ENCODE results near the gene DGKZ.
"Not testable (repeated sequence)": the region's sequence is repeated elsewhere in the genome, so short reads cannot be mapped to it uniquely, and the experiment has no call there.

The DGKZ gene, protein sequence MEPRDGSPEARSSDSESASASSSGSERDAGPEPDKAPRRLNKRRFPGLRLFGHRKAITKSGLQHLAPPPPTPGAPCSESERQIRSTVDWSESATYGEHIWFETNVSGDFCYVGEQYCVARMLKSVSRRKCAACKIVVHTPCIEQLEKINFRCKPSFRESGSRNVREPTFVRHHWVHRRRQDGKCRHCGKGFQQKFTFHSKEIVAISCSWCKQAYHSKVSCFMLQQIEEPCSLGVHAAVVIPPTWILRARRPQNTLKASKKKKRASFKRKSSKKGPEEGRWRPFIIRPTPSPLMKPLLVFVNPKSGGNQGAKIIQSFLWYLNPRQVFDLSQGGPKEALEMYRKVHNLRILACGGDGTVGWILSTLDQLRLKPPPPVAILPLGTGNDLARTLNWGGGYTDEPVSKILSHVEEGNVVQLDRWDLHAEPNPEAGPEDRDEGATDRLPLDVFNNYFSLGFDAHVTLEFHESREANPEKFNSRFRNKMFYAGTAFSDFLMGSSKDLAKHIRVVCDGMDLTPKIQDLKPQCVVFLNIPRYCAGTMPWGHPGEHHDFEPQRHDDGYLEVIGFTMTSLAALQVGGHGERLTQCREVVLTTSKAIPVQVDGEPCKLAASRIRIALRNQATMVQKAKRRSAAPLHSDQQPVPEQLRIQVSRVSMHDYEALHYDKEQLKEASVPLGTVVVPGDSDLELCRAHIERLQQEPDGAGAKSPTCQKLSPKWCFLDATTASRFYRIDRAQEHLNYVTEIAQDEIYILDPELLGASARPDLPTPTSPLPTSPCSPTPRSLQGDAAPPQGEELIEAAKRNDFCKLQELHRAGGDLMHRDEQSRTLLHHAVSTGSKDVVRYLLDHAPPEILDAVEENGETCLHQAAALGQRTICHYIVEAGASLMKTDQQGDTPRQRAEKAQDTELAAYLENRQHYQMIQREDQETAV

DNA sequence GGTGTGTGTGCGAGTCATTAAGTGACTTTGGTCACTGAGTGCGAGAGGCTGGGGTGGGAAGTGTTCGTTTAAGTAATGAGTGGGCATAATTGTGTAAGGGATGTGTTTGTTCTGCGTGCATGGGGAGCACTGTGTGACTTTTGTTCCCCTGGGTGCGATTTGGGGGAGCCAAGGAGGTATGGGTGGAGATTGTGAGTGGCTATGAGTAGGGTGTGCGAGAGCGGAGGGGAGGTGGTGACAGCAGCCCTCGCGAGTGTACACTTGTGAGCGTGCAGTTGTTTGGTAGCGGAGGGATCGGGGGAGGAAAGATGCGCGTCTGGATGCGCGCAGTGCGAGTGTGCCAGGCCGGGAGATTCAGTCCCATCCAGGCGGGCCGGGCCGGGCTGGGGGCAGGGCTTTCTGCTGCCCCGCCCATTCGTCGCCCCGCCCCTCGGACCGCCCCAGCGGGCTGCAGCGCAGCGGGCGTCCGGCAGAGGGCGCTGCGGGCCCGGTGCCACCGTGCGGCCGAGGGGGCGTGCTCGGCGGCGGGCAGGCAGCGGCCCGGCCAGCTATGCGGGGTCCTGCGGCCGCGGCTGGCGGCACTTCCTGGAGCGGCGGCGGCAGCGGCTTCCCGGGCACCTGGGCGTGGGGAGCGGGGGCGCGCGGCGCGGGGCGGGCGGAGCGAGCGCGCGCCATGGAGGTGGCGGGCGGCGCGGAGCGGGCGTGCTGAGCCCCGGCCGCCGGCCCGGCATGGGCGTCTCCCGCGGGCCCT lies at the start of gene DGKZ:
DGKZ (plus strand) TSS at position 578 of the 751 bp plus-strand sequence. CDS start 197 bp downstream, outside the sequence.
- in situ Hi-C loops (cut with MboI; ENCODE audit: low sequenced_read_pairs): no loop called here

DNA sequence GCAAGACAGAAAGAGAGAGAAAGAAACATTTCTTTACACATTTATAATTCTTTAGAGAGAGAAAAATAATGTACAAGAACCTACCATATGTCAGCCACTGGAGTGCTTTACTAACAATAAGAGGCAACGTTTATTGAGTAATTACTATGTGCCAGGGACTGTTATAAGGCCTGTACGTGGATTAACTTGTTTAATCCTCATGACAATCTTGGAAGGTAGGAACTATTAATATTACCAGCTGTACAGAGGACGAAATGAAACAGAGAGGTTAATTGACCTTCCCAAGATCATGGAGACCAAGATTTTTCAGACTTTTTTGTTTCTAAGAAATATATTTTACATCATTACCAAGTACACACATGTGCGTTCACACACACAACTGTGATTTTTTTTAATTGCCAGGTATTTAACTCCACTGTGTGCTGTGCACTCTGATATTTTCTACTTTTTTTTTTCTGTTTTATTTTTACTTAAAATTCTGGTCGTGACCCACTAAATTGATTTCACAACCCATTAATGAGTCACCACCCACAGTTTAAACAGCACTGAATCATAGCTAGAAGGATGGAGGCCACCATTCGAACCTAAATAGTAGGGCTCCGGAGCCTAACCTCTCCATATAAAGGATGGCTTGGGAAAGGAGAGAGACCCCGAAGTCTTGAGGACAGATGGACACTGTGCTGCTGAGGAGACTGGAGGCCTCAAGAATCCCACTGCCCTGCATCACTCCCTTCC lies 48.4 kb upstream of the DGKZ start:
- in situ Hi-C loops (cut with MboI; ENCODE audit: low sequenced_read_pairs): no loop called here

DNA sequence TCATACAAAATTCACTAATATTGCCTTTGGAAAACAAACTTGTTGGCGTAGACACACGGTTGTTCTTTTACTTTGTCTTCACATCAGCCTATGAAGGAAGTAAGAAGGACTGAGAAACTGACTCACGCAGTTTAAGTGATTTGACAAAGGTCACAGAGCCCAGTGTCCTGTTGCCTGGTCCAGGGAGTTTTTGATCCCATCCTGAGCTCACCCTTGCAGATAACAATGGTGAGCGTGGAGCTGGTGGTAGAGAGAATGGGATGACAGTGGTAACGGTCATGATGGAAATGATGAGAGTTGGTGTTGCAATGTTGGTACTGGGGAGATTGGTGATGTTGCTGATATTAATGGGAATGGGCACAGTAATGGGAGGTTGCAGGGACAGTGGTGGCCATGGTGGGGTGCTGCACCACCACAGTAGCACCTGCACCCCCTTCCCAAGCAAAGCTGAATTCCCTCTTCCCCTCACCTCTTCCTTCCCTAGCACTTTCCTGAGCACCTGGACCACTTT lies 47.8 kb upstream of the DGKZ start:
- in situ Hi-C loops (cut with MboI; ENCODE audit: low sequenced_read_pairs): no loop called here

DNA sequence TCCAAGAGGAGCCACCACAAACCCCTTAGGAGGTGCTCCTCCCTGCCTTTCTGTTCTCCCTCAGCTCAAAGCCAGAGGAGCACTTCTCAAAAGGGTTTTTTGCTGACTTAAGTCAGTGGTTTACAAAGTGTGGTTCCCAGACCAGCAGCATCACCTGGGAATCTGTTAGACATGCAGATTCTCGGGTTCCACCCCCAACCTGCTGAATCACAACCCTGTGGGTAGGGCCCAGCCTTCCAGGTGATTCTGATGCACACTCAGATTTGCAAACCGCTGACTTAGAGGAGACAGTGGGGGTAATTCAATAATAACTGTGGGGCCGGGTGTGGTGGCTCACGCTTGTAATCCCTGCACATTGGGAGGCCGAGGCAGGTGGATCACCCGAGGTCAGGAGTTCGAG lies 47.0 kb upstream of the DGKZ start:
- in situ Hi-C loops (cut with MboI; ENCODE audit: low sequenced_read_pairs): no loop called here

DNA sequence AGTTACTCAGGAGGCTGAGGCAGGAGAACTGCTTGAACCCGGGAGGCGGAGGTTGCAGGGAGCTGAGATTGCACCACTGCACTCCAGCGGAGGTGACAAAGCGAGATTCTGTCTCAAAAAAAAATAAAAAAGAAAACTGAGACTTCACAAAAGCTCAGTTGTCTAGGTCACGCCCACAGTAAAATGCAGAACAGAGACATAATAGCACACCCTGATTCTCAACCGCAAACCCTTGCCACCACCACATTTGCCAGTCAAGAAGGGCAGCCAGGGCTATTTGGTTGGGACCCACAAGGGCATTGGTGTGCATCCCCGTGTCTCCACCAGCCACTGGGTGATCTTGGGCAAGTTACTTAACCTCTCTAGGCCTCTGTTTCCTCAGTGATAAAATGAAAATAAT lies 44.4 kb upstream of the DGKZ start:
- in situ Hi-C loops (cut with MboI; ENCODE audit: low sequenced_read_pairs): no loop called here

DNA sequence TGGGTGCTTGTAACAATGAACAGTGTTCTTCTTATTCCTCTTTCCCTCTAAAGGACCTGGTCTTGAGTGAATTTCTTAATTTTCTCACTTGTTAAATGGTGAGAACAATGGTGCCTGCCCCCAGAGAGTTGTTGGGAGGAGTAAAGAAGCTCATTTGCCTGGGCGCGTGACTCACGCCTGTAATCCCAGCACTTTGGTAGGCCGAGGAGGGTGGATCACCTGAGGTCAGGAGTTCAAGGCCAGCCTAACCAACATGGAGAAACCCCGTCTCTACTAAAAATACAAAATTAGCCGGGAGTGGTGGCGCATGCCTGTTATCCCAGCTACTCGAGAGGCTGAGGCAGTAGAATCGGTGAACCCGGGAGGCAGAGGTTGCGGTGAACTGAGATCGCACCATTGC lies 43.2 kb upstream of the DGKZ start:
- in situ Hi-C loops (cut with MboI; ENCODE audit: low sequenced_read_pairs): not testable (repeated sequence)

DNA sequence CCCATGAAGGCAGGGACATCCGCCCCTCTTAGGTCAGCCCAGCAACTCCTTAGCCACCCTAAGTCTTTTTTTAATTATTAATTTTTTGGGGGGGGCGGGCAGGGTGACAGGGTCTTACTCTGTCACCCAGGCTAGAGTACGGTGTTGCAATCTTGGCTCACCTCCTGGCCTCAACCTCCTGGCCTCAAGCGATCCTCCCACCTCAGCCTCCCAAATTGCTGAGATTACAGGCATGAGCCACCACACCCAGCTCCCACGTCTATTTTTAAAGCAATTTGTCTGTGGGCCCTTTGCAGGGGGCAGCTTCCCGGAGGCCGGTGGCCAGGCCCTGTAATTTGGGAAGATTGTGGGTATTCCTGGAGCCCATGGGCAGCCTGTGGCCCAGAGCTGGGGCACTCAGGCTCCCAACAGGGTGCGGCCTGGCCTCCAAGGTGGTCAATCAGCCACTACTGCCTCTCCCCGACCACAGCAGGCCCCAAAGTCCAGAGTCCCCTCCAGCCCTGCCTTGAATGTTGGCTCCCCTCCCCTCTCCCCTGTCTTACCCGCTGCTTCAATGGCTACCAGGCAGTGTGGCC lies 42.6 kb upstream of the DGKZ start:
- in situ Hi-C loops (cut with MboI; ENCODE audit: low sequenced_read_pairs): no loop called here

DNA sequence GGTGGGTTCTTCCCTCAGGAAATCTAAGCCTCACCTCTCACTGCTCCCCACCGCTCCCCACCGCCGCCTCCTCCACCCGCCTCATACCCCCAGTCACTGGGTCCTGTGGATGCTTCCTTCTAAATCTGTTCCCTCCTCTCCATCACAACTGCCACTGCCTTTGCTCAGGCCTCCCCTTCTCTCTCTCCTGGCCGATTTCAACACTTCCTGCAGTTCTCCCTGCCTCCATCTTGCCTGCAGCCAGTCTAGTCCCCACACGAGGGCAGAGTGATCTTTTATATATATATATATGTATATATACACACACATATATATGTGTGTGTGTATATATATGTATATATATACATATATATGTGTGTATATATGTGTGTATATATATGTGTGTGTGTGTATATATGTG lies 42.0 kb upstream of the DGKZ start:
- in situ Hi-C loops (cut with MboI; ENCODE audit: low sequenced_read_pairs): no loop called here

DNA sequence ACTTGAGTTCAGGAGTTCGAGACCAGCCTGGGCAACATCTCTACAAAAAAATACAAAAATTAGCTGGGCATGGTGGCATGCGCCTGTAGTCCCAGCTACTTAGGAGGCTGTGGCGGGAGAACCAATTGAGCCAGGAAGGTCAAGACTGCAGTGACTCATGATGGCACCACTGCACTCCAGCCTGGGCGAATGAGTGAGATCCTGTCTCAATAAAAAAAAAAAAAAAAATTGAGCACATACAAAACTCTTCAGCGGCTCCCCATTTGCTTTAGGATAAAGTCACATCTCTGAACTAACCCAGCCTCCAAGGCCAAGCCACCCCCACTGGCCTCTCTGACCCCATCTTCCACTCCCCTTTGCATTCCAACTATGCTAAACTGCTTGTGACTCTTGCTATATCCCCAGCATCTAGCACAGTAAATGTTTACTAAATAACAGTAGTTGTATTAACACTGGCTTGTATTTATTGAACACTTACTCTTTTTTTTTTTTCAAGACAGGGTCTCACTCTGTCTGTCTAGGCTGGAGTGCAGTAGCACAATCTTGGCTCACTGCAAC lies 40.9 kb upstream of the DGKZ start:
- in situ Hi-C loops (cut with MboI; ENCODE audit: low sequenced_read_pairs): no loop called here

DNA sequence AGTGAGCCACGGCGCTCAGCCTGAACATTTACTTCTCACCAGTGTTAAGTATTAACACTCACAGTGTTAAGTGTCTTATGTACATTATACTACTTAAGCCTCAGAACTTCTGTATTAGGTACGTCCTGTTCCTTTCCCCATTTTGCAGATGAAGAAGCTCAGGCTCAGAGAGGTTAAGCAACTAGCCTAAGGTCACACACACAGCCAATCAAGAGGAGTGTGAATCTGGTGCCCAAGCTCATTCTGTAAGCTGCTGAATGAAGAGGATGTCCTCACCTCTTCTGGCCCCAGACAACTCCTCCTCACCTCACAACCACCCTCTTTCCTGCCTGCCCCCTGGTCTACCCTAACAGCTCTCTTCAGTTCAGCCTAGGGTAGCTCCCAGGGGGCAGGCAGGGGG lies 39.9 kb upstream of the DGKZ start:
- in situ Hi-C loops (cut with MboI; ENCODE audit: low sequenced_read_pairs): no loop called here

DNA sequence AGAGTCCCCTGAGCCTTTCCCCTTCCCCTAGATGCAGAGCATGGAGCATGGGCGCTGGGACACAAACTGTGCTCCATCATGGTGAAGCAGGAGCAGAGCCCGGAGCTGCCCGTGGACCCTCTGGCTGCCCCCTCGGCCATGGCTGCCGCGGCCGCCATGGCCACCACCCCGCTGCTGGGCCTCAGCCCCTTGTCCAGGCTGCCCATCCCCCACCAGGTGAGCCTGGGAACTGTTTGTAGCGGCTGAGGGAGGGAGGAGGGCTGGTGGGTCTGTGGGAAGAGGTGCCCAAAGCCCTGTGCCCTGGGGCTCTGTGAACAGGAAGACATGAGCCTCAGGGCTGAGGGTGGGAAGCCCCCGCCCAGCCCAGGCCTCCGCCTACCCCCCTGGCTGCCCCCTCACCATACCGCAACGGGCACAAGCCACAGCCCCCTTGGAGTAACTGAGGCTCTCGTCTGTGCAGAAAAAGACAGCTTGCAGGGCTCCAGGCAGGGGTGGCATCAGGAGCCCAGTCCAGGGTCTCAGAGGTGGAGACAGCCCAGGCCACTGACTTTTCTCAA lies 39.4 kb upstream of the DGKZ start:
- in situ Hi-C loops (cut with MboI; ENCODE audit: low sequenced_read_pairs): no loop called here

DNA sequence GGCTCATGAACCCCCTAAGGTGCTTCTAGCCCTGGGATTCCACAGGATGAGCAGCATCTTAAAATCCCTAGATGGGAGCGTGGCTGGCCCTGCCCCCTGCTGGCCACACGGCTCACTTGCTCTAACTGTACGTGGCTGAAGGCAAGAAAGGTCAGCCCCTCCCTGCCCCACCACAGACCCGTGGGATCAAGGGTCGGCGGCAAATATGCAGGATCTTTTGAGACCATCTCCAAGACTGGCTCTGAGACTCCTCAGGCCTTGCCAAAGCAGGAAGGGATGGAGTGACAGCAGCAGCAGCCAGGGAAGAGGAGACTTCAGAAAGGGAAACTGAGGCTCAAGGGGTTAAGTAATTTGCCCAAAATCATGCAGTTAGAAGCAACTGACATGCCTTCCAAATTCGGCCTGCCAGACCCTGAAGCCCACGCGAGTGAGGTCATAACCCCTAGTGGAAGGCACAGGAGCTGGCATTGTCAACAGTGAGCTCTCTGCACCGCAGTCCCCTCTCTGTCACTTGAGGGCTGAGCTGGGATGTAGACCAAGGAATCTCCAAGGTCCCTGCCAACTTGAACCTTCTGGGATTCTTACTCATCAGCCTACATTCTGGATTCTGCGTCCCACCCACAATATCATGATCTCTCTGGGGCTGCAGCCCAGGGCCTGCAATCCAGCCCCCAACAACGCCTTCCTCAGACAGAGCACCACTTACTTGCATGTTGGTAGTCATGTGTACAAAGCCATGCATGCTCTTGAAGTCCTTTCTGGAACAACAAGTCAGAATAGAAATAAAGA lies 38.4 kb upstream of the DGKZ start:
- in situ Hi-C loops (cut with MboI; ENCODE audit: low sequenced_read_pairs): no loop called here

DNA sequence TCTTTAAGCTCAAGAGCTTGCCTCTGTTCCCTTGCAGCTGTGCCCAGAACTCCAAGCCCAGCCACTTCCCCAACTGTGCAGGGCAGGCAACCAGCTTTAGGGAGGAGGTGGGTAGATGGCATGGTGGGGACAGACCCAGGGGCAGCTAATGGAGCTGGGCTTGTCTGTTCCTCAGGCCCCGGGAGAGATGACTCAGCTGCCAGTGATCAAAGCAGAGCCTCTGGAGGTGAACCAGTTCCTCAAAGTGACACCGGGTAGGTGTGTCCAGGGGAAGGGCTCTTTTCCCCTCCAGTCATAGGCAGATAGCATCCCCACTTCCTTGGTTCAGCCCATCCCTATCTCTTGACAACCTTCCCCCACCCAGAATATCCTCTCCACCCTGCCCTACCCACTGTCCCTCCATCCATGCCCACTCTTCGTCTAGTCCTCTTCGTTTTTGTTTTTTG lies 37.4 kb upstream of the DGKZ start:
- in situ Hi-C loops (cut with MboI; ENCODE audit: low sequenced_read_pairs): no loop called here

DNA sequence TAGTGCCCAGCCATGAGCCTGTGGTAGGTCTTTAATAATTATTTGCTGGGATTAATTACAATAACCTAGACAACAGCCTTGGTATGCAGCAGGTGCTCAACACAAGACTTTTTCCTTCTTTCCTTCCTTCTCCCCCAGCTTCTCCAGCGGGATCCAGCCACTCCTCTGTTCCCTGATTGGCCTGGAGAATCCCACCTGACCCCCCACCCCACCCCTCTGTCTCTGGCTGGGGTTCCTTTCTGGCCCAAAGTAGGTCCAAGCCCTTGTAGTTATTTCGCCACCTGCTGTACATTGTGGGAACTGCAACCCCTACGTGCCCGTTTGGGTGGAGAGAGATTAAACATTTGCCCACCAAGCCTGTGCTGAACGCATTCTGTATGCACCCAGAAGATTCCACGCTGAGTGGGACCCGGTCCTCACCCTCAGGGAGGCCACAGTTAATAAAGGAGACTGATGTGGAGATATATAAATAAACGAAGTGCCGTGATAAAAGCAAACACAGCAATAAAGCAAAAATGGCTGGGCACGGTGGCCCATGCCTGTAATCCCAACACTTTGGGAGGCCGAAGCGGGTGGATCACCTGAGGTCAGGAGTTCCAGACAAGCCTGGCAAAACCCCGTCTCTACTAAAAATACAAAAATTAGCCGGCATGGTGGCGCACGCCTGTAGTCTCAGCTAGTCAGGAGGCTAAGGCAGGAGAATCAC lies 32.1 kb upstream of the DGKZ start:
- in situ Hi-C loops (cut with MboI; ENCODE audit: low sequenced_read_pairs): no loop called here

DNA sequence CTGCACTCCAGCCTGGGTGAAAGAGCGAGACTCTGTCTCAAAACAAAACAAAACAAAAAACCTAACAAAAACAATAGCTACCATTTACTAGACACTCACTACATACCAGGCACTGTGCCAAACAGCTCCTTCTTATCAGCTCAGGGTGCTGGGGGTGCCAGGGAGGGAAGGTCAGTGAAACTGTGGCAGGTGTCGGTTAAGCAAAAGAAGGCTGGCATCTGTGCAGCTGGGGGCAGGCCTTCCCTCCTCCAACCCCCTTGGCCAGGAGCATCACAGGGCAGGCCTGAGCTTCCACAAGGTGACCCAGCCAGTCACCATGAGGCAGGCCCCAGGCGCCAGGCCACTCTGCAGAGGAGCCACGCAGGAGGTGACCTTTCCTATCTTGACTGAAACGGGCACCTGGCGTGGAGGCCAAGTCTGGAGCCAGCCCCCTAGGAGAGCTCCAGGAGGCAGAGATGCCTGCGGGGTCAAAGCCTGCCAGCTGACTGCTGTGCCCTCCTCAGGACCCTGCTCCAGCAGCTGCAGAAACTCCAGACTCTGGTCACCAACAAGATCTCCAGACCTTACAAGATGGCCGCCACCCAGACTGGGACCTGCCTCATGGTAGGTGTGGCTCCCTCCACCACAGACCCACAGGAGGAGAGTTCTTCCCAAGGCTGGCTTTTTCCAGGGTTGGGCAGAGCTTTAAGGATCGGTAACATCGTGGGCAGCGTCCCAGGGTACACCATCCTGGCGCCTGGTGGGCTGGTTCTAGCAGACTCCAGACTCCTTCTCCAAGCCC lies 31.3 kb upstream of the DGKZ start:
- in situ Hi-C loops (cut with MboI; ENCODE audit: low sequenced_read_pairs): no loop called here

DNA sequence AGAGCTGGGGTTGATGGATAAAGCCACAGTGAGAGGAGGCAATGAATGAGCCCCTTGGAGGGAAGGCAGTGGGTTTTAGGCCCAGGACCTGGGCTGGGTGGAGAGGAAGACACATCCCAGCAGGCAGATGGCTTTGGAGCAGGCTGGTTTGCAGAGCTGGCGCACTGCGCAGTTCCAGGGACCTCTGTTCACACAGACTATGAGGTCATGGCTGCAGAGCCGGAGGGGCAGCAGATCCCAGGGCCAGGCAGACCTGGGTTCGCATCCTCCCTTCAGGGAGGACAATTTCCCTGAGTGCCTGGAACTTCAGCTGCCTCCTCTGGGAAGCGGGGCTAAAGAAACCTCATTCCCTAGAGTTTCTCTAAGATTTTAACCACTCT lies 28.2 kb upstream of the DGKZ start:
- in situ Hi-C loops (cut with MboI; ENCODE audit: low sequenced_read_pairs): no loop called here

DNA sequence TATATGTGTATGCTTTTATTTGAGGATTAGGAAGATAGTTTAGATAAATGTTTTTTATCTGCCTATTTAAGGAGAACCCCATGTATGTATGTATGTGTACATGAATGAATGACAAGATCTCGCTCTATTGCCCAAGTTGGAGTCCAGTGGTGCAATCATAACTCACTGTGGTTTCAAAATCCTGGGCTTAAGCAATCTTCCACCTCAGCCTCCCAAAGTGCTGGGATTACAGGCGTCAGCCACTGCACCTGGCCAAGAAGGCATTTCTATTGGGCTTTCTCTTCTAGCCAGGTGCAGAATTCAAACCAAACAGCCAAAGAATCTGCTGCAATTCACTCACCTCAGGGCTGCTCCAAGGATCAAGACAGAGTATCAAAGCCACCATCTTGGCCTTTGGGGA lies 25.5 kb upstream of the DGKZ start:
- in situ Hi-C loops (cut with MboI; ENCODE audit: low sequenced_read_pairs): no loop called here

All from HL-60/S4 treated with retinoic acid at 250 ng/mL for 4 days and 3 days (cell line).